ENCODE results near the gene SORCS2.
A peak's percentile ranks its signal among the peaks of the same experiment; 100 is the strongest.

SORCS2 gene

GRCh38 chr4:7182616-7183015 is 9.7 kb upstream of the SORCS2 start:
- CTCF ChIA-PET = no interaction called here

GRCh38 chr4:7183161-7183560 is 9.2 kb upstream of the SORCS2 start:
- CTCF ChIA-PET = no interaction called here

More at GRCh38 chr4:7182616-7183015, 9.7 kb upstream of the SORCS2 start:
- no peak for TF ChIP-seq CTCF (conservative IDR thresholded peaks at IDR 0.05; ENCODE audit: low read depth)
- POLR2A ChIA-PET (ENCODE audit: low non-redundant PET) = no interaction called here
- DNase-seq (ENCODE audit: low spot score) = no peak
- no peak overlapping the region for H3K27ac ChIP-seq

GRCh38 chr4:7183780-7184460 is 8.4 kb upstream of the SORCS2 start:
- TF ChIP-seq CTCF (conservative IDR thresholded peaks at IDR 0.05; ENCODE audit: low read depth) = no peak
- no peak overlapping the region for H3K27ac ChIP-seq
- DNase-seq (ENCODE audit: low spot score) = no peak
- ChIA-PET CTCF (no interaction called here), POLR2A (ENCODE audit: low non-redundant PET) (no interaction called here)

More at GRCh38 chr4:7183161-7183560, 9.2 kb upstream of the SORCS2 start:
- DNase-seq (ENCODE audit: low spot score) = no peak
- POLR2A ChIA-PET (ENCODE audit: low non-redundant PET) = no interaction called here
- no peak for TF ChIP-seq CTCF (conservative IDR thresholded peaks at IDR 0.05; ENCODE audit: low read depth)
- no peak overlapping the region for H3K27ac ChIP-seq

GRCh38 chr4:7185487-7186030 is 6.8 kb upstream of the SORCS2 start:
- no peak for DNase-seq (ENCODE audit: low spot score)
- H3K27ac ChIP-seq = no peak overlapping the region
- POLR2A ChIA-PET (ENCODE audit: low non-redundant PET) = no interaction called here
- no peak for TF ChIP-seq CTCF (conservative IDR thresholded peaks at IDR 0.05; ENCODE audit: low read depth)
- CTCF ChIA-PET = no interaction called here

- ChIA-PET CTCF (interaction anchor here (0.7 kb wide), 1 partner anchor 575 kb away, joined by 4 read pairs; no protein-coding TSS in a partner anchor), POLR2A (ENCODE audit: low non-redundant PET) (no interaction called here)
- TF ChIP-seq CTCF (conservative IDR thresholded peaks at IDR 0.05; ENCODE audit: low read depth) = peak; percentile 16; the same call in 1 of the 2 replicates
- no peak overlapping the region for H3K27ac ChIP-seq
- DNase-seq (ENCODE audit: low spot score) = peak; percentile 34
Measured at GRCh38 chr4:7186031-7186430, 6.3 kb upstream of the SORCS2 start.

- no peak for DNase-seq (ENCODE audit: low spot score)
- POLR2A ChIA-PET (ENCODE audit: low non-redundant PET) = no interaction called here
- no peak overlapping the region for H3K27ac ChIP-seq
- CTCF ChIA-PET = interaction anchor here (0.7 kb wide), 1 partner anchor 575 kb away, joined by 4 read pairs; no protein-coding TSS in a partner anchor
- no peak for TF ChIP-seq CTCF (conservative IDR thresholded peaks at IDR 0.05; ENCODE audit: low read depth)
Measured at GRCh38 chr4:7186516-7187167, 5.7 kb upstream of the SORCS2 start.

Measured in RWPE1 (cell line).